Naive thymus-derived CD4-positive, alpha-beta T cell (primary cell): ENCODE data around the gene IGHMBP2. TPM values are rescaled to one million over a fixed set of nuclear protein-coding genes. Genes with fewer than 3 reads are reported as not detected.

ENCODE experiments used
- ATAC-seq: fragments of 150-1000 bp; cut with Tn5 transposase; 2 replicates; pipeline ENCODE4 v1.10.0; 2021; ENCODE audit warnings: mild to moderate bottlenecking, moderate library complexity
- CTCF ChIA-PET: fragments of 350-600 bp; sonication (Branson Sonifier 250); formaldehyde crosslinking; loops from one replicate; lab custom pipeline; 2021; ENCODE audit warnings: antibody characterized with exemption; lab: Charles Lee
- POLR2A ChIA-PET: fragments of 350-600 bp; sonication (Branson Sonifier 250); formaldehyde crosslinking; loops from one replicate; lab custom pipeline; 2021; ENCODE audit warnings: antibody characterized with exemption, inconsistent platforms; lab: Charles Lee
- DNase-seq, 9 donors: peaks; one replicate each; pipeline versions ENCODE4 v3.0.0 to v3.0.0-alpha.2; 2020 to 2022; ENCODE audit warnings: mixed read lengths in 1 of 9
- H3K27ac ChIP-seq: one replicate; pipeline ENCODE4 v1.7.0; 2013; ENCODE audit warnings: mild to moderate bottlenecking, low read depth, low read length, moderate library complexity
- H3K27me3 ChIP-seq, 2 donors: one replicate each; pipeline ENCODE4 v1.7.0; 2013; ENCODE audit warnings: low read length in 2 of 2, mild to moderate bottlenecking in 2 of 2, moderate library complexity in 2 of 2; ENCODE audit not compliant: control insufficient read depth in 2 of 2, insufficient read depth in 2 of 2
- H3K36me3 ChIP-seq, 3 experiments: 1 replicate in 2 of 3; 2 replicates in 1 of 3; pipeline ENCODE4 v1.7.0; 2013; ENCODE audit warnings: low read length in 3 of 3, mild to moderate bottlenecking in 3 of 3, moderate library complexity in 1 of 3; ENCODE audit not compliant: insufficient read depth in 3 of 3, control insufficient read depth in 2 of 3
- H3K4me1 ChIP-seq, 2 donors: one replicate each; pipeline ENCODE4 v1.7.0; 2013; ENCODE audit warnings: low read length in 2 of 2, mild to moderate bottlenecking in 2 of 2, moderate library complexity in 1 of 2; ENCODE audit not compliant: control insufficient read depth in 2 of 2, insufficient read depth in 2 of 2
- H3K4me3 ChIP-seq: 2 replicates; pipeline ENCODE4 v1.7.0; 2013; ENCODE audit warnings: mild to moderate bottlenecking, low read length
- H3K9me3 ChIP-seq, 3 experiments: 1 replicate in 2 of 3; 2 replicates in 1 of 3; pipeline ENCODE4 v1.7.0; 2013; ENCODE audit warnings: low read length in 3 of 3; ENCODE audit not compliant: control insufficient read depth in 2 of 3
- H3K27ac Mint-ChIP-seq, 9 donors: one replicate each; pipeline ENCODE4 v1.8.0; 2020 to 2022; ENCODE audit warnings: mixed read lengths in 9 of 9, mild to moderate bottlenecking in 8 of 9, moderate library complexity in 5 of 9, inconsistent platforms in 2 of 9
- H3K27me3 Mint-ChIP-seq, 5 donors: one replicate each; pipeline ENCODE4 v1.8.0; 2021 to 2022; ENCODE audit warnings: mixed read lengths in 5 of 5, mild to moderate bottlenecking in 1 of 5
- H3K36me3 Mint-ChIP-seq, 5 donors: one replicate each; pipeline ENCODE4 v1.8.0; 2020 to 2022; ENCODE audit warnings: mixed read lengths in 5 of 5, mild to moderate bottlenecking in 3 of 5, inconsistent platforms in 1 of 5
- H3K4me1 Mint-ChIP-seq, 7 donors: one replicate each; pipeline ENCODE4 v1.8.0; 2020 to 2022; ENCODE audit warnings: mixed read lengths in 7 of 7, mild to moderate bottlenecking in 3 of 7, inconsistent platforms in 1 of 7
- H3K4me3 Mint-ChIP-seq, 10 donors: one replicate each; pipeline ENCODE4 v1.8.0; 2020 to 2022; ENCODE audit warnings: mild to moderate bottlenecking in 10 of 10, mixed read lengths in 10 of 10, moderate library complexity in 6 of 10, inconsistent platforms in 2 of 10
- H3K9me3 Mint-ChIP-seq, 11 donors: one replicate each; pipeline ENCODE4 v1.8.0; 2020 to 2022; ENCODE audit warnings: mixed read lengths in 11 of 11, mild to moderate bottlenecking in 4 of 11, inconsistent platforms in 1 of 11, moderate library complexity in 1 of 11
- intact Hi-C, 2 donors: fragments of 100-400 bp; cut with micrococcal nuclease; formaldehyde crosslinking; loops; one replicate each; pipeline ENCODE4 v1.15.1; 2023
- polyA plus RNA-seq, 2 donors: library from polyadenylated mRNA; unstranded; fragments of 300-500 nt; fragmentation: Illumina TruSeq; gene quantifications; one replicate each; pipeline ENCODE4 v1.2.3, GENCODE V29; 2021
- total RNA-seq, 6 experiments: library from RNA in 5 of 6; stranded (reverse) in 5 of 6; gene quantifications; 1 replicate in 5 of 6; 2 replicates in 1 of 6; pipeline ENCODE4 v1.2.3 and lab custom pipeline; 2021 to 2026

Gene IGHMBP2
- total and polyA plus RNA-seq, 7 experiments from 2014 or later = 4.4 to 41.4 (median 32.2) TPM

- H3K9me3 ChIP-seq = no peaks in the 10 kb centered on the region
- H3K36me3 Mint-ChIP-seq = peaks cover 0 to 6% (median 3%) of the 10 kb centered on the region in 5 donors
- H3K4me3 ChIP-seq = no peak overlapping the region
- H3K27ac Mint-ChIP-seq = peak overlapping the region in 1 of 9 donors; percentile 34
- H3K27ac ChIP-seq = no peak overlapping the region
- intact Hi-C loops = no loop called here
- peak overlapping the region; percentile 28 to 90 (median 81) for H3K4me3 Mint-ChIP-seq
- CTCF ChIA-PET = no interaction called here
- no peak for ATAC-seq
- peaks cover 15 to 41% (median 23%) of the 10 kb centered on the region in 5 donors for H3K27me3 Mint-ChIP-seq
- H3K27me3 ChIP-seq = no peaks in the 10 kb centered on the region
- no peaks in the 10 kb centered on the region for H3K4me1 ChIP-seq
- H3K9me3 Mint-ChIP-seq = no peaks in the 10 kb centered on the region
- H3K36me3 ChIP-seq = no peaks in the 10 kb centered on the region
- no peak for DNase-seq
- POLR2A ChIA-PET = no interaction called here
- peaks cover 11 to 21% (median 13%) of the 10 kb centered on the region in 7 donors for H3K4me1 Mint-ChIP-seq
Observed at GRCh38 chr11:68870470-68870869, 33.2 kb upstream of the IGHMBP2 start.

DNA sequence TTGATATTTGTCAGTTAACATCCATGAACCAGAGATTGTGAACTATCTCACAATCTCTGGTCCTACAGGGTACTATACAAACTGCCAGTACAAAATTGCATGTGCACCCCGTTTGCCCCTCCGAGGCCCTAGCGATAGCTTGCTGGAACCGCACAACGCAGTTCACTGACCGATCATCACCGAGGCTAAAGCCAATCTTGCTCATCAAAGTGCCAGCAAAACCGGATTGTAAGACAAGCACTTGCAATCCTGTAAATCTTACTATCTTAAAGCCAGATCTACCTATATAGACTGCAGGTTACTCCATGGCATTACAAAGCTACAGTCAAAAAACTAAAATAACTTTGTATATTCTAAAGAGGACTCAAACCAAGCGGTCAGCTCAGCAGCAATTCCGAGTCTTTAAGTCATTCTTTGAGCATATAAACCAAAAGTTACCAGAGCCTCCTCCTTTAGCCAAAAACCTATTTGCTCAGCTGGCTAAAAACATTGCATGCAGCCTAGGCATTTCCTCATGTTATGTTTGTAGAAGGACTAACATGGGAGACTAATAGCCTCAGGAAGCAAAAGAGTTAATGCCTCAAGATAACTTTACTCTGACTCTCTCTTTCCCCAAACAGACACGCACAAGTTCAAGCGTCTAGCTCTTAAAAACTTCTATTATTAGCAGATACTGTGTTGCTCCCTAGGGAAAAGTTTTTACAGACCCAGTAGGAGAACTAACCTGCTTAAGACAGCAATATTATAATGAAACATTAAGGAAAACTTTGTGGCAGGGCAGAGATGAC lies 31.3 kb upstream of the IGHMBP2 start:
- intact Hi-C loops = no loop called here
- Mint-ChIP-seq H3K4me3 (no peak overlapping the region), H3K27me3 (peaks cover 15 to 41% (median 23%) of the 10 kb centered on the region in 5 donors), H3K4me1 (peaks cover 11 to 21% (median 13%) of the 10 kb centered on the region in 7 donors), H3K9me3 (no peaks in the 10 kb centered on the region), H3K27ac (no peak overlapping the region), H3K36me3 (peaks cover 0 to 6% (median 0%) of the 10 kb centered on the region in 5 donors)
- H3K27ac ChIP-seq = no peak overlapping the region
- POLR2A ChIA-PET = no interaction called here
- H3K4me1 ChIP-seq = no peaks in the 10 kb centered on the region
- DNase-seq (no peak), ATAC-seq (no peak)
- H3K27me3 ChIP-seq = no peaks in the 10 kb centered on the region
- H3K36me3 ChIP-seq = no peaks in the 10 kb centered on the region
- no peak overlapping the region for H3K4me3 ChIP-seq
- CTCF ChIA-PET = no interaction called here
- no peaks in the 10 kb centered on the region for H3K9me3 ChIP-seq

GRCh38 chr11:68878022-68878421 lies 25.7 kb upstream of the IGHMBP2 start:
- Histone ChIP-seq H3K27ac (no peak overlapping the region), H3K27me3 (no peaks in the 10 kb centered on the region), H3K4me1 (no peaks in the 10 kb centered on the region), H3K4me3 (no peak overlapping the region), H3K9me3 (no peaks in the 10 kb centered on the region), H3K36me3 (no peaks in the 10 kb centered on the region)
- H3K27me3 Mint-ChIP-seq = peaks cover 0 to 4% (median 0%) of the 10 kb centered on the region in 5 donors
- intact Hi-C loops = no loop called here
- no peak overlapping the region for H3K27ac Mint-ChIP-seq
- POLR2A ChIA-PET = no interaction called here
- H3K4me3 Mint-ChIP-seq = no peak overlapping the region
- CTCF ChIA-PET = no interaction called here
- no peaks in the 10 kb centered on the region for H3K9me3 Mint-ChIP-seq
- DNase-seq = no peak
- peaks cover 0 to 12% (median 3%) of the 10 kb centered on the region in 5 donors for H3K36me3 Mint-ChIP-seq
- H3K4me1 Mint-ChIP-seq = no peaks in the 10 kb centered on the region
- ATAC-seq = no peak

- H3K36me3 ChIP-seq = no peaks in the 10 kb centered on the region
- H3K4me3 ChIP-seq = no peak overlapping the region
- ChIA-PET CTCF (interaction anchor here (0.7 kb wide), 1 partner anchor 55 kb away, joined by 3 read pairs; no protein-coding TSS in a partner anchor), POLR2A (interaction anchor here (1.8 kb wide), 1 partner anchor 11 kb away, joined by 4 read pairs; no protein-coding TSS in a partner anchor)
- intact Hi-C loops = loop anchor here in 1 of 2 donors (5.0 kb wide), 1 partner anchor 614 kb away; no protein-coding TSS in a partner anchor
- no peak overlapping the region for H3K27ac Mint-ChIP-seq
- no peaks in the 10 kb centered on the region for H3K27me3 ChIP-seq
- H3K4me3 Mint-ChIP-seq = no peak overlapping the region
- no peak overlapping the region for H3K27ac ChIP-seq
- H3K36me3 Mint-ChIP-seq = peaks cover 0 to 14% (median 4%) of the 10 kb centered on the region in 5 donors
- no peak for DNase-seq
- no peaks in the 10 kb centered on the region for H3K27me3 Mint-ChIP-seq
- ATAC-seq = no peak
- H3K9me3 Mint-ChIP-seq = no peaks in the 10 kb centered on the region
- H3K9me3 ChIP-seq = no peaks in the 10 kb centered on the region
- no peaks in the 10 kb centered on the region for H3K4me1 ChIP-seq
- H3K4me1 Mint-ChIP-seq = no peaks in the 10 kb centered on the region
Observed at GRCh38 chr11:68880851-68881250, 22.8 kb upstream of the IGHMBP2 start.

- Histone ChIP-seq H3K27me3 (no peaks in the 10 kb centered on the region), H3K27ac (no peak overlapping the region), H3K36me3 (no peaks in the 10 kb centered on the region), H3K9me3 (no peaks in the 10 kb centered on the region), H3K4me3 (no peak overlapping the region), H3K4me1 (no peaks in the 10 kb centered on the region)
- DNase-seq (no peak), ATAC-seq (no peak)
- Mint-ChIP-seq H3K4me1 (no peaks in the 10 kb centered on the region), H3K27me3 (no peaks in the 10 kb centered on the region), H3K36me3 (peaks cover 0 to 14% (median 4%) of the 10 kb centered on the region in 5 donors), H3K27ac (no peak overlapping the region), H3K4me3 (no peak overlapping the region), H3K9me3 (no peaks in the 10 kb centered on the region)
- CTCF ChIA-PET = interaction anchor here (0.7 kb wide), 1 partner anchor 55 kb away, joined by 3 read pairs; no protein-coding TSS in a partner anchor
- intact Hi-C loops = loop anchor here in 1 of 2 donors (5.0 kb wide), 1 partner anchor 614 kb away; no protein-coding TSS in a partner anchor
- POLR2A ChIA-PET = interaction anchor here (1.8 kb wide), 1 partner anchor 12 kb away, joined by 4 read pairs; no protein-coding TSS in a partner anchor
Observed at GRCh38 chr11:68881320-68881719, 22.4 kb upstream of the IGHMBP2 start.

- ATAC-seq = no peak
- no peak for DNase-seq
- ChIA-PET POLR2A (interaction anchor here (1.8 kb wide), 1 partner anchor 13 kb away, joined by 4 read pairs; no protein-coding TSS in a partner anchor), CTCF (no interaction called here)
- Histone ChIP-seq H3K9me3 (no peaks in the 10 kb centered on the region), H3K4me3 (no peak overlapping the region), H3K27me3 (no peaks in the 10 kb centered on the region), H3K27ac (no peak overlapping the region), H3K4me1 (no peaks in the 10 kb centered on the region), H3K36me3 (no peaks in the 10 kb centered on the region)
- intact Hi-C loops = loop anchor here in 1 of 2 donors (5.0 kb wide), 1 partner anchor 615 kb away; no protein-coding TSS in a partner anchor
- Mint-ChIP-seq H3K9me3 (no peaks in the 10 kb centered on the region), H3K27me3 (no peaks in the 10 kb centered on the region), H3K27ac (no peak overlapping the region), H3K4me3 (no peak overlapping the region), H3K36me3 (peaks cover 0 to 14% (median 4%) of the 10 kb centered on the region in 5 donors), H3K4me1 (no peaks in the 10 kb centered on the region)
Observed at GRCh38 chr11:68882391-68882790, 21.3 kb upstream of the IGHMBP2 start.
